ENCODE measurements around the gene WFDC1. TPM values are rescaled to one million over a fixed set of nuclear protein-coding genes. Genes with fewer than 3 reads are reported as not detected.

Gene WFDC1
- total and polyA plus RNA-seq, 10 of the 15 experiments (the other 5 are each of a cell fraction or from before 2014, with no cell fraction given), result not detected

DNA sequence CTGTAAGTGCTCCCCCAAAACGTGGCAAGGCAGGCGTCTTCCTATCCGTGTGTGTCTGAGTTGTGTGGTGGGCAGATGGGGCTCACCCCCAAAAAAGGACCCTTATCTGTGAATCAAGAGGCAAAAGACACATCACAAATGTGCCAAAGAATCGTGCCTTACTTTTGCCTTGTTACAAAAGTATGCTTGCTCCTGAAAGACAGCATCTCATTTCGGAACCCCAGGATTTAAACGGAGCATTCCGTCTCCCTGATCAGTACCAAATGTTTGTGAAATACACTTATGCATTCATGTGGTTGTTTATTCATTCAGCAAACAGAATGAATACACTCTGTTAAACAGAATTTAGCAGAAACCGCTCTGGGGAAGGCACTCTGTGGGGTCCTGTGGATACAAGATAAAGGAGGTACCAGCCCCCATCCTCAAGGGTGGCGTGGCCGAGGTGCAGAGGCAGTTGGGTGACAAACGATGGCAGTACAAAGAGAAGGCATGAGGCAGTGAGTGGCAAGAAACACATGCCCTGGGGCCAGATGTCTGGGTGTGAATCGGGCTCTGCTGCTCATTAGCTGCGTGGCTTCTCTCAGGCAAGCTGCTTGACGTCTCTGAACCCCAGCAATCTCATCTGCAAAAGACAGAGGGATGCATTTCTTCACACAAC, 654 bp downstream of the WFDC1 start:
- Histone ChIP-seq H3K27me3 (replicated peaks in 1 of 2; ENCODE audit: control insufficient read depth in 2 of 2, insufficient read depth in 2 of 2, low read length in 1 of 2) (peaks cover 9 to 14% of the 10 kb centered on the region in 2 experiments), H4K20me1 (ENCODE audit: control insufficient read depth, insufficient read depth) (no peaks in the 10 kb centered on the region), H3K4me2 (ENCODE audit: control insufficient read depth, insufficient read depth) (no peak overlapping the region), H3K27ac (ENCODE audit: control insufficient read depth, insufficient read depth) (no peak overlapping the region), H3K4me1 (ENCODE audit: control insufficient read depth, insufficient read depth, low read length) (no peaks in the 10 kb centered on the region), H3K9ac (ENCODE audit: control insufficient read depth, insufficient read depth, low read length) (no peak overlapping the region), H3K4me3 (no peak overlapping the region), H2AFZ (ENCODE audit: control insufficient read depth, low read depth, low read length) (no peak overlapping the region), H3K79me2 (ENCODE audit: control insufficient read depth, insufficient read depth, low read length) (no peaks in the 10 kb centered on the region), H3K9me3 (replicated peaks; ENCODE audit: control insufficient read depth, insufficient read depth, low read length) (no peaks in the 10 kb centered on the region), H3K36me3 (ENCODE audit: control insufficient read depth in 2 of 2, insufficient read depth in 2 of 2, low read length in 1 of 2) (no peaks in the 10 kb centered on the region)
- intact Hi-C loops (cut with micrococcal nuclease; ENCODE audit: unreplicated experiment) (no loop called here), in situ Hi-C loops (cut with MboI) (no loop called here)
- BruUV-seq (replicated peaks), result no TSS peak
- FAIRE-seq (no peak), ATAC-seq (no peak), DNase-seq (ENCODE audit: low read depth, low spot score) (no peak)
- ChIA-PET POLR2A (no interaction called here), RAD21 (ENCODE audit: unreplicated experiment) (no interaction called here), SMC1A (ENCODE audit: uncharacterized antibody, unreplicated experiment) (no interaction called here), CTCF (no interaction called here)
- 26% methylated on average over 14 of the region's 14 CpGs for whole genome bisulfite sequencing (ENCODE audit: insufficient coverage, insufficient replicate concordance, low lambda C conversion rate, missing lambda C conversion rate)
- TF ChIP-seq ZNF24 (IDR thresholded peaks at IDR 0.05) (no peak), FOXM1 (IDR thresholded peaks at IDR 0.05; ENCODE audit: low read depth, low read length) (no peak), GATAD2B (conservative IDR thresholded peaks at IDR 0.05; ENCODE audit: low read depth) (no peak), CBX3 (IDR thresholded peaks at IDR 0.05; ENCODE audit: borderline replicate concordance, low read depth) (no peak), TBL1XR1 (IDR thresholded peaks at IDR 0.05; ENCODE audit: low read depth, low read length) (no peak), NFYA (IDR thresholded peaks at IDR 0.05; ENCODE audit: borderline replicate concordance, low read depth, low read length) (no peak), FOXK2 (IDR thresholded peaks at IDR 0.05) (no peak)
- TF ChIP-seq, protein P1, sequence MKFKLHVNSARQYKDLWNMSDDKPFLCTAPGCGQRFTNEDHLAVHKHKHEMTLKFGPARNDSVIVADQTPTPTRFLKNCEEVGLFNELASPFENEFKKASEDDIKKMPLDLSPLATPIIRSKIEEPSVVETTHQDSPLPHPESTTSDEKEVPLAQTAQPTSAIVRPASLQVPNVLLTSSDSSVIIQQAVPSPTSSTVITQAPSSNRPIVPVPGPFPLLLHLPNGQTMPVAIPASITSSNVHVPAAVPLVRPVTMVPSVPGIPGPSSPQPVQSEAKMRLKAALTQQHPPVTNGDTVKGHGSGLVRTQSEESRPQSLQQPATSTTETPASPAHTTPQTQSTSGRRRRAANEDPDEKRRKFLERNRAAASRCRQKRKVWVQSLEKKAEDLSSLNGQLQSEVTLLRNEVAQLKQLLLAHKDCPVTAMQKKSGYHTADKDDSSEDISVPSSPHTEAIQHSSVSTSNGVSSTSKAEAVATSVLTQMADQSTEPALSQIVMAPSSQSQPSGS (IDR thresholded peaks at IDR 0.05; ENCODE audit: low read length), result no peak
- TF ChIP-seq, protein P2, sequence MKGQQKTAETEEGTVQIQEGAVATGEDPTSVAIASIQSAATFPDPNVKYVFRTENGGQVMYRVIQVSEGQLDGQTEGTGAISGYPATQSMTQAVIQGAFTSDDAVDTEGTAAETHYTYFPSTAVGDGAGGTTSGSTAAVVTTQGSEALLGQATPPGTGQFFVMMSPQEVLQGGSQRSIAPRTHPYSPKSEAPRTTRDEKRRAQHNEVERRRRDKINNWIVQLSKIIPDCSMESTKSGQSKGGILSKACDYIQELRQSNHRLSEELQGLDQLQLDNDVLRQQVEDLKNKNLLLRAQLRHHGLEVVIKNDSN (IDR thresholded peaks at IDR 0.05; ENCODE audit: borderline replicate concordance, extremely low read length, insufficient read depth, low read depth, low read length), result no peak
- TF ChIP-seq, protein P3, sequence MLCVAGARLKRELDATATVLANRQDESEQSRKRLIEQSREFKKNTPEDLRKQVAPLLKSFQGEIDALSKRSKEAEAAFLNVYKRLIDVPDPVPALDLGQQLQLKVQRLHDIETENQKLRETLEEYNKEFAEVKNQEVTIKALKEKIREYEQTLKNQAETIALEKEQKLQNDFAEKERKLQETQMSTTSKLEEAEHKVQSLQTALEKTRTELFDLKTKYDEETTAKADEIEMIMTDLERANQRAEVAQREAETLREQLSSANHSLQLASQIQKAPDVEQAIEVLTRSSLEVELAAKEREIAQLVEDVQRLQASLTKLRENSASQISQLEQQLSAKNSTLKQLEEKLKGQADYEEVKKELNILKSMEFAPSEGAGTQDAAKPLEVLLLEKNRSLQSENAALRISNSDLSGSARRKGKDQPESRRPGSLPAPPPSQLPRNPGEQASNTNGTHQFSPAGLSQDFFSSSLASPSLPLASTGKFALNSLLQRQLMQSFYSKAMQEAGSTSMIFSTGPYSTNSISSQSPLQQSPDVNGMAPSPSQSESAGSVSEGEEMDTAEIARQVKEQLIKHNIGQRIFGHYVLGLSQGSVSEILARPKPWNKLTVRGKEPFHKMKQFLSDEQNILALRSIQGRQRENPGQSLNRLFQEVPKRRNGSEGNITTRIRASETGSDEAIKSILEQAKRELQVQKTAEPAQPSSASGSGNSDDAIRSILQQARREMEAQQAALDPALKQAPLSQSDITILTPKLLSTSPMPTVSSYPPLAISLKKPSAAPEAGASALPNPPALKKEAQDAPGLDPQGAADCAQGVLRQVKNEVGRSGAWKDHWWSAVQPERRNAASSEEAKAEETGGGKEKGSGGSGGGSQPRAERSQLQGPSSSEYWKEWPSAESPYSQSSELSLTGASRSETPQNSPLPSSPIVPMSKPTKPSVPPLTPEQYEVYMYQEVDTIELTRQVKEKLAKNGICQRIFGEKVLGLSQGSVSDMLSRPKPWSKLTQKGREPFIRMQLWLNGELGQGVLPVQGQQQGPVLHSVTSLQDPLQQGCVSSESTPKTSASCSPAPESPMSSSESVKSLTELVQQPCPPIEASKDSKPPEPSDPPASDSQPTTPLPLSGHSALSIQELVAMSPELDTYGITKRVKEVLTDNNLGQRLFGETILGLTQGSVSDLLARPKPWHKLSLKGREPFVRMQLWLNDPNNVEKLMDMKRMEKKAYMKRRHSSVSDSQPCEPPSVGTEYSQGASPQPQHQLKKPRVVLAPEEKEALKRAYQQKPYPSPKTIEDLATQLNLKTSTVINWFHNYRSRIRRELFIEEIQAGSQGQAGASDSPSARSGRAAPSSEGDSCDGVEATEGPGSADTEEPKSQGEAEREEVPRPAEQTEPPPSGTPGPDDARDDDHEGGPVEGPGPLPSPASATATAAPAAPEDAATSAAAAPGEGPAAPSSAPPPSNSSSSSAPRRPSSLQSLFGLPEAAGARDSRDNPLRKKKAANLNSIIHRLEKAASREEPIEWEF (IDR thresholded peaks at IDR 0.05; ENCODE audit: insufficient replicate concordance, low read depth, low read length), result no peak
- TF ChIP-seq, protein P4, sequence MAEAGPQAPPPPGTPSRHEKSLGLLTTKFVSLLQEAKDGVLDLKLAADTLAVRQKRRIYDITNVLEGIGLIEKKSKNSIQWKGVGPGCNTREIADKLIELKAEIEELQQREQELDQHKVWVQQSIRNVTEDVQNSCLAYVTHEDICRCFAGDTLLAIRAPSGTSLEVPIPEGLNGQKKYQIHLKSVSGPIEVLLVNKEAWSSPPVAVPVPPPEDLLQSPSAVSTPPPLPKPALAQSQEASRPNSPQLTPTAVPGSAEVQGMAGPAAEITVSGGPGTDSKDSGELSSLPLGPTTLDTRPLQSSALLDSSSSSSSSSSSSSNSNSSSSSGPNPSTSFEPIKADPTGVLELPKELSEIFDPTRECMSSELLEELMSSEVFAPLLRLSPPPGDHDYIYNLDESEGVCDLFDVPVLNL (IDR thresholded peaks at IDR 0.05; ENCODE audit: low read depth, low read length), result no peak
- TF ChIP-seq, protein P5, sequence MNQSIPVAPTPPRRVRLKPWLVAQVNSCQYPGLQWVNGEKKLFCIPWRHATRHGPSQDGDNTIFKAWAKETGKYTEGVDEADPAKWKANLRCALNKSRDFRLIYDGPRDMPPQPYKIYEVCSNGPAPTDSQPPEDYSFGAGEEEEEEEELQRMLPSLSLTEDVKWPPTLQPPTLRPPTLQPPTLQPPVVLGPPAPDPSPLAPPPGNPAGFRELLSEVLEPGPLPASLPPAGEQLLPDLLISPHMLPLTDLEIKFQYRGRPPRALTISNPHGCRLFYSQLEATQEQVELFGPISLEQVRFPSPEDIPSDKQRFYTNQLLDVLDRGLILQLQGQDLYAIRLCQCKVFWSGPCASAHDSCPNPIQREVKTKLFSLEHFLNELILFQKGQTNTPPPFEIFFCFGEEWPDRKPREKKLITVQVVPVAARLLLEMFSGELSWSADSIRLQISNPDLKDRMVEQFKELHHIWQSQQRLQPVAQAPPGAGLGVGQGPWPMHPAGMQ (IDR thresholded peaks at IDR 0.05; ENCODE audit: borderline replicate concordance), result no peak
